Vagina (tissue), 2 donors: ENCODE data around the gene CREBL2. TPM values are rescaled to one million over a fixed set of nuclear protein-coding genes. Genes with fewer than 3 reads are reported as not detected.

Experiments
- DNase-seq, 2 donors: peaks; one replicate each; pipeline ENCODE4 v3.0.0-alpha.2; 2017; ENCODE audit errors: extremely low spot score in 2 of 2
- H3K27ac ChIP-seq: fragments of 200-600 bp; sonication (generic); one replicate; pipeline ENCODE4 v1.5.1; 2019
- H3K27me3 ChIP-seq: fragments of 200-600 bp; sonication (generic); one replicate; pipeline ENCODE4 v1.5.1; 2019
- H3K36me3 ChIP-seq, 2 donors: fragments of 200-600 bp; sonication (generic); one replicate each; pipeline ENCODE4 v1.5.1; 2017 to 2019
- H3K4me1 ChIP-seq: fragments of 200-600 bp; sonication (generic); one replicate; pipeline ENCODE4 v1.5.1; 2019
- H3K4me3 ChIP-seq, 2 donors: fragments of 200-600 bp; sonication (generic); 1 replicate in 1 of 2; 2 replicates in 1 of 2; pipeline ENCODE4 v1.5.1; 2016 to 2019
- H3K9me3 ChIP-seq: fragments of 200-600 bp; sonication (generic); one replicate; pipeline ENCODE4 v1.5.1; 2019
- CTCF ChIP-seq, 3 experiments: fragments of 450-650 bp in 2 of 3; fragments of 200-600 bp in 1 of 3; sonication (generic) in 1 of 3; IDR thresholded peaks; one replicate each; pipeline ENCODE4 v1.5.1; 2017 to 2019; ENCODE audit warnings: antibody characterized with exemption in 3 of 3, mild to moderate bottlenecking in 2 of 3, moderate library complexity in 2 of 3
- POLR2A ChIP-seq, 2 donors: fragments of 450-650 bp; IDR thresholded peaks; one replicate each; pipeline ENCODE4 v1.6.1; 2017; ENCODE audit warnings: antibody characterized with exemption in 2 of 2, mild to moderate bottlenecking in 2 of 2, moderate library complexity in 2 of 2
- POLR2AphosphoS5 ChIP-seq, 2 donors: sonication (generic); formaldehyde crosslinking; IDR thresholded peaks; one replicate each; pipeline ENCODE4 v1.9.0; 2017; ENCODE audit warnings: antibody characterized with exemption in 2 of 2, mild to moderate bottlenecking in 2 of 2, low read depth in 1 of 2; ENCODE audit not compliant: insufficient read depth in 1 of 2
- intact Hi-C: fragments of 100-400 bp; cut with DNase I; formaldehyde crosslinking; loops from one replicate; pipeline ENCODE4 v1.15.1; 2023
- total RNA-seq: library from RNA; depleted of rRNA; stranded (reverse); fragments of >200 nt; gene quantifications from one replicate; pipeline ENCODE4 v1.2.3, GENCODE V29; 2016

Gene CREBL2
- total RNA-seq, 1 donor from 2014 or later = 29.0 TPM

- Histone ChIP-seq H3K27me3 (no peaks in the 10 kb centered on the region), H3K4me1 (no peaks in the 10 kb centered on the region), H3K4me3 (no peak overlapping the region), H3K27ac (no peak overlapping the region), H3K9me3 (no peaks in the 10 kb centered on the region), H3K36me3 (no peaks in the 10 kb centered on the region)
- DNase-seq = no peak
- intact Hi-C loops = no loop called here
- TF ChIP-seq POLR2A (IDR thresholded peaks at IDR 0.05) (no peak), CTCF (IDR thresholded peaks at IDR 0.05) (no peak), POLR2AphosphoS5 (IDR thresholded peaks at IDR 0.05; ENCODE audit: insufficient read depth in 1 of 2, low read depth in 1 of 2) (no peak)
Measured at GRCh38 chr12:12599750-12600643, 11.7 kb upstream of the CREBL2 start.

GRCh38 chr12:12600659-12601058 is 11.0 kb upstream of the CREBL2 start:
- H3K9me3 ChIP-seq = no peaks in the 10 kb centered on the region
- H3K27ac ChIP-seq = no peak overlapping the region
- no peaks in the 10 kb centered on the region for H3K27me3 ChIP-seq
- no peak for DNase-seq
- no peak overlapping the region for H3K4me3 ChIP-seq
- TF ChIP-seq POLR2A (IDR thresholded peaks at IDR 0.05) = no peak
- TF ChIP-seq POLR2AphosphoS5 (IDR thresholded peaks at IDR 0.05; ENCODE audit: insufficient read depth in 1 of 2, low read depth in 1 of 2) = no peak
- no peak for TF ChIP-seq CTCF (IDR thresholded peaks at IDR 0.05)
- no peaks in the 10 kb centered on the region for H3K36me3 ChIP-seq
- intact Hi-C loops = no loop called here
- no peaks in the 10 kb centered on the region for H3K4me1 ChIP-seq

GRCh38 chr12:12604740-12605139 is 6.9 kb upstream of the CREBL2 start:
- DNase-seq = no peak
- TF ChIP-seq POLR2AphosphoS5 (IDR thresholded peaks at IDR 0.05; ENCODE audit: insufficient read depth in 1 of 2, low read depth in 1 of 2) = no peak
- no peak for TF ChIP-seq CTCF (IDR thresholded peaks at IDR 0.05)
- TF ChIP-seq POLR2A (IDR thresholded peaks at IDR 0.05) = no peak
- H3K9me3 ChIP-seq = no peaks in the 10 kb centered on the region
- H3K36me3 ChIP-seq = no peaks in the 10 kb centered on the region
- no peak overlapping the region for H3K4me3 ChIP-seq
- no peaks in the 10 kb centered on the region for H3K4me1 ChIP-seq
- intact Hi-C loops = no loop called here
- no peak overlapping the region for H3K27ac ChIP-seq
- no peaks in the 10 kb centered on the region for H3K27me3 ChIP-seq

GRCh38 chr12:12606781-12607589 is 4.7 kb upstream of the CREBL2 start:
- TF ChIP-seq CTCF (IDR thresholded peaks at IDR 0.05) (no peak), POLR2AphosphoS5 (IDR thresholded peaks at IDR 0.05; ENCODE audit: insufficient read depth in 1 of 2, low read depth in 1 of 2) (peak in 1 of 2 donors; percentile 44)
- Histone ChIP-seq H3K4me1 (peaks cover 4% of the 10 kb centered on the region), H3K27ac (peak overlapping the region; percentile 8), H3K27me3 (no peaks in the 10 kb centered on the region), H3K36me3 (no peaks in the 10 kb centered on the region), H3K9me3 (no peaks in the 10 kb centered on the region), H3K4me3 (no peak overlapping the region)
- no peak for DNase-seq
- intact Hi-C loops = no loop called here
